Ascending aorta (tissue), 2 donors: Measurements from ENCODE around the gene GEMIN7. TPM values are rescaled to one million over a fixed set of nuclear protein-coding genes. Genes with fewer than 3 reads are reported as not detected.

Source experiments
- DNase-seq, 2 donors: peaks; one replicate each; pipeline ENCODE4 v3.0.0-alpha.2; 2019; ENCODE audit warnings: low spot score in 2 of 2
- H3K27ac ChIP-seq, 2 donors: fragments of 200-600 bp; sonication (generic); one replicate each; pipeline ENCODE4 v1.5.1; 2016 to 2017; ENCODE audit warnings: mild to moderate bottlenecking in 1 of 2
- H3K27me3 ChIP-seq: fragments of 200-600 bp; sonication (generic); one replicate; pipeline ENCODE4 v1.5.1; 2017
- H3K36me3 ChIP-seq, 2 donors: fragments of 200-600 bp; sonication (generic); one replicate each; pipeline ENCODE4 v1.5.1; 2016
- H3K4me1 ChIP-seq, 2 donors: fragments of 200-600 bp; sonication (generic); one replicate each; pipeline ENCODE4 v1.5.1; 2016 to 2017; ENCODE audit warnings: mild to moderate bottlenecking in 1 of 2
- H3K4me3 ChIP-seq, 2 donors: fragments of 200-600 bp; sonication (generic); one replicate each; pipeline ENCODE4 v1.5.1; 2016 to 2017; ENCODE audit warnings: mild to moderate bottlenecking in 1 of 2
- H3K9me3 ChIP-seq, 2 donors: fragments of 200-600 bp; sonication (generic); one replicate each; pipeline ENCODE4 v1.5.1; 2016
- intact Hi-C: fragments of 100-400 bp; cut with DNase I; formaldehyde crosslinking; loops from one replicate; pipeline ENCODE4 v1.15.1; 2023
- total RNA-seq: library from RNA; depleted of rRNA; stranded (reverse); fragments of >200 nt; gene quantifications from one replicate; pipeline ENCODE4 v1.1.0, GENCODE V29; 2016
- TF ChIP-seq, protein P1 (sequence below), 3 experiments: fragments of 200-600 bp in 2 of 3; fragments of 450-650 bp in 1 of 3; sonication (generic) in 2 of 3; IDR thresholded peaks; one replicate each; pipeline ENCODE4 v1.5.1; 2016 to 2019; ENCODE audit warnings: antibody characterized with exemption in 3 of 3, mild to moderate bottlenecking in 1 of 3, moderate library complexity in 1 of 3

GEMIN7 gene
- total RNA-seq, 1 donor from 2014 or later: 48.2 TPM

DNA sequence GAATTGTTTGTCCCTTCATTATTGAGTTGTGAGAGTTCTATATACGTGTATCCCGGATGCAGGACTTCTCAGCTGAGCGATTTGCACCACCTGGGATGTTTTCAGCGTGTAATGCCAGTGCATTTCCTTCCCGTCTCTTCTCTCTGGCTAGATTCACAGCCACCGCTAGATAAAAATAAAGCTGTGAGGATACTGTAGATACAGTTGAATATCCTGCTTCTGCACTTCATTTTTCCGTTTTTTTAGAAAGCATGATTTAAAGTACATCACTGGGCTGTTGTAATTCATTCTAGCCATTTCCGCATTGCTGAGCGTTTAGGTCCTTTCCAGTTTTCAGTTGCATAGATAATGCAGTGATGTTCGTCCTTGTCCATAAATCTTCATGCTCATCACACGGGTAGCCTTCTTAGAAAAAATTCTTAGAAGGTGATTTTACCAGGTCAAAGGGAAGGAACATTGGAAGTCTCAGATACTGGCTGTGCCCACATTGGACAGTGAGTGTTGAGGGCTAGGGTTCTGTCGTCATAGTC is 28.6 kb downstream of the GEMIN7 start:
- H3K36me3 ChIP-seq: no peaks in the 10 kb centered on the region
- DNase-seq: no peak
- no peak overlapping the region for H3K4me3 ChIP-seq
- TF ChIP-seq, protein P1, sequence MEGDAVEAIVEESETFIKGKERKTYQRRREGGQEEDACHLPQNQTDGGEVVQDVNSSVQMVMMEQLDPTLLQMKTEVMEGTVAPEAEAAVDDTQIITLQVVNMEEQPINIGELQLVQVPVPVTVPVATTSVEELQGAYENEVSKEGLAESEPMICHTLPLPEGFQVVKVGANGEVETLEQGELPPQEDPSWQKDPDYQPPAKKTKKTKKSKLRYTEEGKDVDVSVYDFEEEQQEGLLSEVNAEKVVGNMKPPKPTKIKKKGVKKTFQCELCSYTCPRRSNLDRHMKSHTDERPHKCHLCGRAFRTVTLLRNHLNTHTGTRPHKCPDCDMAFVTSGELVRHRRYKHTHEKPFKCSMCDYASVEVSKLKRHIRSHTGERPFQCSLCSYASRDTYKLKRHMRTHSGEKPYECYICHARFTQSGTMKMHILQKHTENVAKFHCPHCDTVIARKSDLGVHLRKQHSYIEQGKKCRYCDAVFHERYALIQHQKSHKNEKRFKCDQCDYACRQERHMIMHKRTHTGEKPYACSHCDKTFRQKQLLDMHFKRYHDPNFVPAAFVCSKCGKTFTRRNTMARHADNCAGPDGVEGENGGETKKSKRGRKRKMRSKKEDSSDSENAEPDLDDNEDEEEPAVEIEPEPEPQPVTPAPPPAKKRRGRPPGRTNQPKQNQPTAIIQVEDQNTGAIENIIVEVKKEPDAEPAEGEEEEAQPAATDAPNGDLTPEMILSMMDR (IDR thresholded peaks at IDR 0.05): no peak
- intact Hi-C loops: no loop called here
- no peaks in the 10 kb centered on the region for H3K9me3 ChIP-seq
- no peaks in the 10 kb centered on the region for H3K4me1 ChIP-seq
- no peaks in the 10 kb centered on the region for H3K27me3 ChIP-seq
- no peak overlapping the region for H3K27ac ChIP-seq

- H3K36me3 ChIP-seq: no peaks in the 10 kb centered on the region
- no peaks in the 10 kb centered on the region for H3K9me3 ChIP-seq
- DNase-seq: no peak
- H3K27ac ChIP-seq: no peak overlapping the region
- TF ChIP-seq, protein P1 (IDR thresholded peaks at IDR 0.05): no peak
- intact Hi-C loops: no loop called here
- no peaks in the 10 kb centered on the region for H3K27me3 ChIP-seq
- no peak overlapping the region for H3K4me3 ChIP-seq
- H3K4me1 ChIP-seq: no peaks in the 10 kb centered on the region
Observed at GRCh38 chr19:45110851-45111266, 31.8 kb downstream of the GEMIN7 start.

DNA sequence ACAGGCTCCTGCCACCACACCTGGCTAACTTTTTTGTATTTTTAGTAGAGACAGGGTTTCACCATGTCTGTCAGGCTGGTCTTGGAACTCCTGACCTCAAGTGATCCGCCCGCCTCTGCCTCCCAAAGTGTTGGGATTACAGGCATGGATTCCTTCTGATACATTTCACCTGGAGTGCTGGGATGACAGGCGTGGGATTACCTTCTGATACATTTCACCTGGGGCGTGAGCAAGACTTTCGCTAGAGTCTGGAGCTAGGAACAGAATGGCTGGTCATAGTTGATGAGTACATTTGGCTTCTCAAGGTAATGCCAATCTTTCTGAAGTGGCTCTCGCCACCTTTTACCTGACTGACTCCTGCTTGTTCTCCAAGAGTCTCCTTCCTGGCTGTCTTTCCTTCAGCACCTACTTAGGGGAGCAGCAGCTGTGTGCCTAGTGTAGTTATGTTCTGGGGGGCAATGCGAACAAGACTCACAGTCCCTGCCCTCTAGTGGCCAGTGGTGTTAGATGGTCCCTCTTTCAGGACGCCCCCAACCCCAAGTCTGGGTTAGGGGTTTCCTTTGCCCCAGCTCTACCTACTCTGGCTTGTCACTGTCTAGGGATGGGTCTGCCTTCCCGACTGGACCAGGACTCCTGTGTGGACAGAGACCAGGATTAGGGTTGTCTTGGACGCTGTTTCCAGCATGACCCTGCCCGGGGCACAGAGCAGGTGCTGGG is 33.2 kb downstream of the GEMIN7 start:
- Histone ChIP-seq H3K9me3 (no peaks in the 10 kb centered on the region), H3K27ac (no peak overlapping the region), H3K4me1 (no peaks in the 10 kb centered on the region), H3K36me3 (no peaks in the 10 kb centered on the region), H3K4me3 (no peak overlapping the region), H3K27me3 (no peaks in the 10 kb centered on the region)
- TF ChIP-seq, protein P1 (IDR thresholded peaks at IDR 0.05): no peak
- intact Hi-C loops: no loop called here
- no peak for DNase-seq

GRCh38 chr19:45113628-45114027 is 34.6 kb downstream of the GEMIN7 start:
- Histone ChIP-seq H3K27me3 (no peaks in the 10 kb centered on the region), H3K4me1 (no peaks in the 10 kb centered on the region), H3K36me3 (no peaks in the 10 kb centered on the region), H3K27ac (no peak overlapping the region), H3K4me3 (no peak overlapping the region), H3K9me3 (no peaks in the 10 kb centered on the region)
- DNase-seq: no peak
- TF ChIP-seq, protein P1 (IDR thresholded peaks at IDR 0.05): no peak
- intact Hi-C loops: no loop called here

DNA sequence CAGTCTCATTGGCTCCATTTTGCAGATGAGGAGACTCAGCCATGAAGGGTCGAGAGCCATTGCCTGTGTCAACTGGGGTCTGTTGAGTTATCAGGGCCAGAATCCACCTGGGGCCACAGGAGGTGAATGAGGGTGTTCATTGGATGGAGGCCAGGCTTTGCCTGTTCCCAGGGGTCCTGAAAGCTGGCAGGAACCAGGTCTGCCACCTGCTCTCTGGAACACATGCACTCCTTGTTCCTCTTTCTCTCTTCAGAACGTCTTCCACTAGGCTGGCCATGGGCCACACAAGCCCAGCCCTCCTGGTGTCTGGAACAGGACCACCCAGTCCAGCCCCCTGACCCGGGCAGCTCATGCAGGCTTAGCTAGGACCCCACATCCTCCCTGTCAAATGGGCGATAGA is 35.1 kb downstream of the GEMIN7 start:
- Histone ChIP-seq H3K4me3 (no peak overlapping the region), H3K4me1 (no peaks in the 10 kb centered on the region), H3K27ac (no peak overlapping the region), H3K9me3 (no peaks in the 10 kb centered on the region), H3K36me3 (no peaks in the 10 kb centered on the region), H3K27me3 (no peaks in the 10 kb centered on the region)
- intact Hi-C loops: no loop called here
- no peak for DNase-seq
- TF ChIP-seq, protein P1 (IDR thresholded peaks at IDR 0.05): no peak
